SHP77 (cell line): Measurements from ENCODE around the gene NUTM1.

ENCODE experiments used
- DNase-seq, 2 experiments: peaks; one replicate each; lab custom pipeline; 2025; lab: John Stamatoyannopoulos, UW

Gene NUTM1

GRCh38 chr15:34342737-34343575, at the start of gene NUTM1, which contains the start of gene NOP10:
NUTM1 (plus strand) TSS chr15:34343315; CDS start chr15:34343697, 382 bp downstream.
NOP10 (minus strand) TSS chr15:34343136; CDS start chr15:34343073, 63 bp downstream.
- peak; percentile 89 to 92 for DNase-seq

GRCh38 chr15:34297059-34297458, 46.1 kb upstream of the NUTM1 start:
- DNase-seq, result no peak

GRCh38 chr15:34301058-34301457, 42.1 kb upstream of the NUTM1 start:
- no peak for DNase-seq

- no peak for DNase-seq
Measured at GRCh38 chr15:34304613-34305012, 38.5 kb upstream of the NUTM1 start.

- no peak for DNase-seq
Measured at GRCh38 chr15:34311563-34311962, 31.6 kb upstream of the NUTM1 start.

GRCh38 chr15:34314491-34315490, 28.3 kb upstream of the NUTM1 start:
- DNase-seq, result no peak

GRCh38 chr15:34318277-34319079, 24.6 kb upstream of the NUTM1 start:
- DNase-seq, result peak; percentile 27 to 40

- no peak for DNase-seq
Measured at GRCh38 chr15:34323217-34323616, 19.9 kb upstream of the NUTM1 start.

GRCh38 chr15:34324933-34325332, 18.2 kb upstream of the NUTM1 start:
- DNase-seq, result no peak

- DNase-seq, result no peak
Measured at GRCh38 chr15:34325368-34325767, 17.7 kb upstream of the NUTM1 start.

- DNase-seq, result no peak
Measured at GRCh38 chr15:34327906-34328305, 15.2 kb upstream of the NUTM1 start.

- no peak for DNase-seq
Measured at GRCh38 chr15:34329006-34329405, 14.1 kb upstream of the NUTM1 start.

GRCh38 chr15:34330279-34330678, 12.8 kb upstream of the NUTM1 start:
- DNase-seq, result no peak

- no peak for DNase-seq
Measured at GRCh38 chr15:34331809-34332208, 11.3 kb upstream of the NUTM1 start.

GRCh38 chr15:34332553-34333120, 10.5 kb upstream of the NUTM1 start:
- no peak for DNase-seq

- no peak for DNase-seq
Measured at GRCh38 chr15:34334672-34335071, 8.4 kb upstream of the NUTM1 start.

- no peak for DNase-seq
Measured at GRCh38 chr15:34335176-34336032, 7.7 kb upstream of the NUTM1 start.

GRCh38 chr15:34336231-34336990, 6.7 kb upstream of the NUTM1 start:
- DNase-seq, result no peak

GRCh38 chr15:34336991-34337556, 6.0 kb upstream of the NUTM1 start:
- DNase-seq, result peak in 1 of 2 experiments; percentile 18
